ENCODE results near the gene ZNRD2.
A peak's percentile ranks its signal among the peaks of the same experiment; 100 is the strongest.

ZNRD2 gene

GRCh38 chr11:65538232-65538914, 31.9 kb upstream of the ZNRD2 start:
- DNase-seq (ENCODE audit: low spot score) = no peak

- DNase-seq (ENCODE audit: low spot score) = no peak
Measured at GRCh38 chr11:65538915-65539743, 31.1 kb upstream of the ZNRD2 start.

- no peak for DNase-seq (ENCODE audit: low spot score)
Measured at GRCh38 chr11:65539744-65540289, 30.5 kb upstream of the ZNRD2 start.

GRCh38 chr11:65540290-65541092, 29.8 kb upstream of the ZNRD2 start:
- DNase-seq (ENCODE audit: low spot score) = peak; percentile 80

GRCh38 chr11:65541093-65541982, 28.9 kb upstream of the ZNRD2 start:
- no peak for DNase-seq (ENCODE audit: low spot score)

GRCh38 chr11:65542738-65543390, 27.4 kb upstream of the ZNRD2 start:
- no peak for DNase-seq (ENCODE audit: low spot score)

GRCh38 chr11:65545853-65546216, 24.4 kb upstream of the ZNRD2 start:
- no peak for DNase-seq (ENCODE audit: low spot score)

GRCh38 chr11:65546217-65546958, 23.9 kb upstream of the ZNRD2 start:
- DNase-seq (ENCODE audit: low spot score) = no peak

GRCh38 chr11:65547446-65548125, 22.7 kb upstream of the ZNRD2 start:
- no peak for DNase-seq (ENCODE audit: low spot score)

GRCh38 chr11:65548395-65548794, 21.9 kb upstream of the ZNRD2 start:
- no peak for DNase-seq (ENCODE audit: low spot score)

- no peak for DNase-seq (ENCODE audit: low spot score)
Measured at GRCh38 chr11:65549096-65549495, 21.2 kb upstream of the ZNRD2 start.

GRCh38 chr11:65551572-65552387, 18.5 kb upstream of the ZNRD2 start:
- no peak for DNase-seq (ENCODE audit: low spot score)

- no peak for DNase-seq (ENCODE audit: low spot score)
Measured at GRCh38 chr11:65552388-65552951, 17.8 kb upstream of the ZNRD2 start.

- no peak for DNase-seq (ENCODE audit: low spot score)
Measured at GRCh38 chr11:65553301-65554001, 16.8 kb upstream of the ZNRD2 start.

- DNase-seq (ENCODE audit: low spot score) = no peak
Measured at GRCh38 chr11:65554057-65554818, 16.0 kb upstream of the ZNRD2 start.

- DNase-seq (ENCODE audit: low spot score) = no peak
Measured at GRCh38 chr11:65554842-65555430, 15.3 kb upstream of the ZNRD2 start.
